Measurements from ENCODE around the gene MIB1.
"Not testable (repeated sequence)": the region's sequence is repeated elsewhere in the genome, so short reads cannot be mapped to it uniquely, and the experiment has no call there.

The MIB1 gene

GRCh38 chr18:21740538-21741311 is at the start of gene MIB1:
Gene MIB1, plus strand, starts transcription at chr18:21740792. Its CDS starts 792 bp downstream, at chr18:21741584.
- intact Hi-C loops (cut with DNase I), result loop anchor here (2.0 to 10.0 kb wide), 4 partner anchors 36 to 140 kb away; partner anchors contain the start of genes ABHD3 and ESCO1
- DNase-seq, result peak; percentile 98 to 100 (median 99)

GRCh38 chr18:21693322-21693721 is 47.3 kb upstream of the MIB1 start:
- intact Hi-C loops (cut with DNase I), result no loop called here
- DNase-seq, result no peak

- no peak for DNase-seq
These were observed 40.0 kb upstream of the MIB1 start for GRCh38 chr18:21700528-21701075.

GRCh38 chr18:21701621-21702020 is 39.0 kb upstream of the MIB1 start:
- DNase-seq, result no peak
- intact Hi-C loops (cut with DNase I), result loop anchor here (5.0 kb wide), 1 partner anchor 89 kb away; the partner anchor contains the start of gene SNRPD1

More at GRCh38 chr18:21700528-21701075, 40.0 kb upstream of the MIB1 start:
- intact Hi-C loops (cut with DNase I), result loop anchor here (5.0 kb wide), 1 partner anchor 88 kb away; the partner anchor contains the start of gene SNRPD1

GRCh38 chr18:21702602-21703001 is 38.0 kb upstream of the MIB1 start:
- intact Hi-C loops (cut with DNase I), result loop anchor here (5.0 kb wide), 1 partner anchor 90 kb away; the partner anchor contains the start of gene SNRPD1
- DNase-seq, result no peak

DNA sequence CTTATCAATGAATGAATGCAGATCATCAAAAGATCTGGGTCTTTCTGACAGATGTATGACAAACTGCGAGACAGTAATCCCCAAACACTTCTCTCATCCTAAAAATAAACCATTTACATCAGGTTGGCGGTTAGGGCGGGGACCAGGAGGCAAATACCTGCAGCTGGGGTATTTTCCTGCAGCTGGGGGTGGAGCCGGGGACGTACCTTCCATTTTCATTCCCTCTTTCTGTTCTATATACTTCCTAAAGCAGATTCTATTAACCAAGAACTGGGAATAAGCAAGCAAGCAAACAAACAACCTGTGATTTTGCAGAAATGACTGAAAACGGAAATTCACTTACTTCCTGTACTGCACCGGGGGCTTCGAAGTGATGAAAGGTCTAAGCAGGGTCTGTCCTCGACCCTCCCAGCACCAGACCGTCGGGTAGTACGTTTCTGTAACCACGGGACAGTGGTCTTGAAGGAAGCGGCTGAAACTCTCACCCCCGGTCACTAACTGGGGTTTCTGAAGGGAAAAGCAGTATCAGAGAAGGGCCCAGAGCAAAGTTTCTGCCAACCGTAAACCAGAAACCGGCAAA is 37.3 kb upstream of the MIB1 start:
- no peak for DNase-seq
- intact Hi-C loops (cut with DNase I), result loop anchor here (5.0 kb wide), 1 partner anchor 91 kb away; the partner anchor contains the start of gene SNRPD1

DNA sequence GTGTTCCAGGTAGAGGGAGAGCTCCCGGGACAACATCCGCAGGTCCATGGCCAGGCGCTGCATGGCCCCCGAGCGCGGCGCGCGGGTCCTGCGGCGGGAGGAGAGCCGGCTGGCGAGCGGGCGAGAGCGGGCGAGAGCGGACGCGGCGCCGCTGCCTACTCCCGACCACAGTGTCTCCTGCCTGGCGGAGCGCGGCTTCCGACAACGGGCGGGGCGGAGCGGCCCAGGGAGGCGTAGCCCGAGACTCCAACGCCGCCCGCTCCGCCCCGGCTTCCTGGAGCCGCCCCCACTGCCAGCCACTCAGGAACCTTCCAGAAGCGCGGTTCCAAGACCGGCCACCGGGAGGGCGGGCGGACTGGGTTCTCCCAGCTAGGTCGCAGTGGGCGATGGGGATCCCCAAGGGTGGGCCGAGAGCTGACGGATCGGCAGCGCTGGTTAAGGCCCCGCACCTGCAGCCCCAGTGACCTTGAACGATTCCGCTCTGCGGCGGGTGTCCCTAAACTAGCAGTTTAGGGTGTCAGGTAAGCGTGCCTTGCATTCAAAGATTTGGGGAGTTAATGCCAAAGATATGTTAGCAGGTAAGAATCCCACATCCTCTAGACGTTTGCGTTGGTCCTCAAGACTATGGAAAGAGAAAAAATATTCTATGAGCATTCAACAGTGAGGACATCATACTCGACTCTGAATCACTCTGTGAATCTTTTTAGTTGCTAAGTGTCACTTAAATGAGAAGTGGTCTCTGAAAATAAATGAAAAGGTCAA is 35.8 kb upstream of the MIB1 start, which contains the start of gene ABHD3:
Gene ABHD3 (minus strand): TSS at position 172 of the 762 bp plus-strand sequence. CDS start 109 bp downstream, at position 63.
- DNase-seq, result peak; percentile 83 to 98 (median 90)
- intact Hi-C loops (cut with DNase I), result loop anchor here (2.0 to 5.0 kb wide), 2 partner anchors 36 to 92 kb away; partner anchors contain the start of genes MIB1 and SNRPD1

DNA sequence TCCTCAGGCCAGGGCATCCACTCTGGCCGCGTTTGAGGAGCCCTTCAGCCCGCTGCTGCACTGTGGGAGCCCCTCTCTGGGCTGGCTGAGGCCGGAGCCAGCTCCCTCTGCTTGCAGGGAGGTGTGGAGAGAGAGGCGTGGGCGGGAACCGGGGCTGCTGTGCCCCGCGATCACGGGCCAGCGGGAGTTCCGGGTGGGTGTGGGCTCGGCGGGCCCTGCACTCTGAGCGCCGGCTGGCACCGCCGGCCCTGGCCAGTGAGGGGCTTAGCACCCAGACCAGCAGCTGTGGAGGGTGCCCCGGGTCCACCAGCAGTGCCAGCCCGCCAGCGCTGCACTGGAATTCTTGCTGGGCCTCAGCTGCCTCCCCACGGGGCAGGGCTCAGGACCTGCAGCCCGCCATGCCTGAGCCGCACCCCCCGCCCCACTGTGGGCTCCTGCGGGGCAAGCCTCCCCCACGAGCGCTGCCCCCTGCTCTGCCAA is 34.2 kb upstream of the MIB1 start:
- intact Hi-C loops (cut with DNase I), result no loop called here

GRCh38 chr18:21707130-21707529 is 33.5 kb upstream of the MIB1 start:
- DNase-seq, result not testable (repeated sequence)

More for the DNA sequence above, 34.2 kb upstream of the MIB1 start:
- peak in 1 of 10 donors; percentile 70 for DNase-seq

DNA sequence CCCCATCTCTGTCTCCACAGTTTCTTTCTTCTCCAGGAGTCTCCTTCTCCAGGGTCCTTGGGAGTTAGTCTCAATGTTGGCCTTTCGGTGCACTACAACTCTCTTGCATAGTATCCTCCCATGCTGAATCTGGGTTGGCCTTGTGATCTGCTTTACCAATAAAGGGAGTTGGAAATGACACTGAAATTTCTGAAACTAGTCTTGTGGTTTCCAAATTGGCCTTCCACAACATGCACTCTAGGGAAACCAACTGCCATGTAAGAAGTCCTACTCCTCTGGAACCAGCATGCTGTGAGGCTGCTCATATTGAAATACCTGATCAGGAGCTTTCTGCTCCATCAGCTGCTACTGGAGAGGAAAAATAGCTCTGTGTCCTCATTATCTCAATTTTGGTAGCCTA is 26.1 kb upstream of the MIB1 start:
- intact Hi-C loops (cut with DNase I), result no loop called here
- DNase-seq, result no peak

More at GRCh38 chr18:21707130-21707529, 33.5 kb upstream of the MIB1 start:
- intact Hi-C loops (cut with DNase I), result not testable (repeated sequence)

GRCh38 chr18:21722687-21723086 is 17.9 kb upstream of the MIB1 start:
- intact Hi-C loops (cut with DNase I), result no loop called here
- DNase-seq, result no peak

- intact Hi-C loops (cut with DNase I), result no loop called here
- DNase-seq, result no peak
These were observed 15.4 kb upstream of the MIB1 start for GRCh38 chr18:21725201-21725600.

DNA sequence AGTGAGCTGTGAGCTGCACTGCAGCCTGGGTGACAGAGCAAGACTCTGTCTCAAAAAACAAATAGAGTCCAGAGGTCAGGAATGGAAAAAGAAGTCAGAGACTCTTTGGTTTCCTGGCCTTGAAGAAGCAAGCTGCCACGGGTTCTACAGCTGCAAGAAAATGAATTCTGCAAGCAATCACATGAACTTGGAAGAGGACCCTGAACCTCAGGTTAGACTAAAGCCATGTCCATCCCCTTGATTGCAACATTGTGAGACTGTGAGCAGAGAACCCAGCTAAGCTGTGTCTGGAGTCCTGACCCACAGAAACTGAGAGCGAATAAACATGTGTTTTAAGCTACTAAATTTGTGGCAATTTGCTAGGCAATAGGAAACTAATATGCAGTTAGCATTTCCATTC is 12.9 kb upstream of the MIB1 start:
- intact Hi-C loops (cut with DNase I), result no loop called here
- DNase-seq, result no peak

DNA sequence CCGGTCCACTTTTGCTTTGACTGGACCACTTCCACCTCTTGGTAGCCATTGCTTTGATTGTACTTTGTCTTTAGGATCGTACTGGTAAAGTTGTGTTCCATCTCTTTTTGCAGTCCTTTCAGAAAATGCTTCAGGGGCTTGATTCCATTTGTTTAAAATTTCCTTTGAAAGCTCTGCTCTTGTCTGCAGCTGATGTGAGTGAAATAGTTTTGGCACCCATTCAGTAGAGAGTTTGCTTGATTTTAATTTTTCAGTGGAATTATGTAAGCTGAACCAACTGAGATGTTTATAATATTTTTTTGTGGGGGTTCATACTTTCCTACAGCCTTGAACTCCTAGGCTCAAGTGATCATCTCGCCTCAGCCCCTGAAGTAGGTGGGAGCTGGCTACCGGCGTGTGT is 7.6 kb upstream of the MIB1 start:
- intact Hi-C loops (cut with DNase I), result no loop called here
- no peak for DNase-seq

- intact Hi-C loops (cut with DNase I), result no loop called here
- no peak for DNase-seq
These were observed 5.1 kb upstream of the MIB1 start for GRCh38 chr18:21735452-21736015.

DNA sequence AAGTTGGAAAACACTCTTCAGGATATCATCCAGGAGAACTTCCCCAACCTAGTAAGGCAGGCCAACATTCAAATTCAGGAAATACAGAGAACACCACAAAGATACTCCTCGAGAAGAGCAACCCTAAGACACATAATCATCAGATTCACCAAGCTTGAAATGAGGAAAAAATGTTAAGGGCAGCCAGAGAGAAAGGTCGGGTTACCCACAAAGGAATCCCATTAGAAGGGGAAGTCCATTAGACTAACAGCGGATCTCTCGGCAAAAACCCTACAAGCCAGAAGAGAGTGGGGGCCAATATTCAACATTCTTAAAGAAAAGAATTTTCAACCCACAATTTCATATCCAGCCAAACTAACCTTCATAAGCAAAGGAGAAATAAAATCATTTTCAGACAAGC is 3.7 kb upstream of the MIB1 start:
- intact Hi-C loops (cut with DNase I); DNase-seq: not testable (repeated sequence)

DNA sequence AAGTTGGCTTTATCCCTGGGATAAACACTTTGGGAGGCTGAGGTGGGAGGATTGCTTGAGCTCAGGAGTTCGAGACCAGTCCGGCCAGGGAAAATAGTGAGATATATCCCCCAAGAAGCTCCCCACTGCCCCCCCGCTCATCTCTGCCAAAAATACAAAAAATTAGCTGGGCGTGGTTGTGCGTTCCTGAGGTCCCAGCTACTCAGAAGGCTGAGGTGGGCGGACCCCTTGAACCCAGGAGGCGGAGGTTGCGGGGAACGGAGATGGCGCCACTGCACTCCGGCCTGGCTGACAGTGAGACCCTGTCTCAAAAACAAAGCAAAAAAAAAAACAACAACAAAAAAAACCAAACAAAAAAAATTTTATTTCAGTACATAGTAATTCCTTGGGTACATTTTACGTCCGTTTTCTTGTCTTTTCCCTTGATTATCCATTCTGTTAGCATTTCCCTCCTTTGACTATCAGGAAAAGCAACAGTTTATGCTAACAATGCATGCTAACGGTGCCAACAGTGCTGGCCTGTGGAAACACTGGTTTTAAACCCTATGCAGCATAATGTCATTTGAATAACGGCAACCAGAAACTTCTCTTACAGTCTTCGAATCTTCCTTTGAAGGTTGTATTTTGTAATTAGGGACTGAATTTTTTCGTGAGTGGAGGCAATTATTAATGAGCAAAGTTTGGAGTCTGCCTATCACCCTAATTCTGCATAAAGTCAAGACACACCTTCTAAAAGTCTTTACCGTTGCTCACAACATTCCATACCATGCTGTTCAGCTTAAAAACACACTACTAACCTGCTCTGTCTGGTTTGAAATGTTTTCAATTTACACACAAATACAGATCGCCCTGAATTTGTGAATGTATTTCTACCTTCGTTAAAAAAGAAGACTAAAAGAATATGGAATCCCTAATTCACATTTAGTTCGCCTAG is 721 bp upstream of the MIB1 start:
- intact Hi-C loops (cut with DNase I), result loop anchor here (2.0 to 10.0 kb wide), 4 partner anchors 35 to 139 kb away; partner anchors contain the start of genes ABHD3 and ESCO1
- peak in 1 of 10 donors; percentile 74 for DNase-seq

DNA sequence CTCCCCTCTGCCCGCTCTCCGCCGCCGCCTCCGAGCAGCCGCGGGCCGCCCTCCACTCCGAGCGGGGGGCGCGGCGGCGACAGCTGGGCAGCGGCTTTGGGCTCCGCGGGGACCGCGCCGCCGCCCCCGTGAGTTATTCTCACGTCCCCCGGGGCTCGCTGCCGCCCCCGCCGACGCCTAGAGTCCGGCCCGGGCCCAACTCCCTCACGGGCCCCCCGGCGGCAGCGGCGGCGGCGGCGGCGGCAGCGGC is 645 bp downstream of the MIB1 start:
- DNase-seq, result no peak
- intact Hi-C loops (cut with DNase I), result loop anchor here (2.0 to 10.0 kb wide), 4 partner anchors 36 to 140 kb away; partner anchors contain the start of genes ABHD3 and ESCO1

All from posterior cingulate gyrus (tissue), 11 donors.